Smooth muscle cell (in vitro differentiated cells): ENCODE data around the gene OR11A1. TPM values are rescaled to one million over a fixed set of nuclear protein-coding genes. Genes with fewer than 3 reads are reported as not detected.

Experiments
- DNase-seq: peaks from one replicate; lab custom pipeline; 2025; ENCODE audit not compliant: unreplicated experiment; lab: John Stamatoyannopoulos, UW
- H2AFZ ChIP-seq: fragments of 200-600 bp; sonication (generic); 2 replicates; pipeline ENCODE4 v1.6.0; 2016; ENCODE audit warnings: antibody characterized with exemption, low read depth, mild to moderate bottlenecking
- H3F3A ChIP-seq: fragments of 200-600 bp; sonication (generic); 2 replicates; pipeline ENCODE4 v1.6.0; 2017; ENCODE audit warnings: antibody characterized with exemption, low read depth
- H3K27ac ChIP-seq: fragments of 200-600 bp; sonication (generic); 2 replicates; pipeline ENCODE4 v1.5.1; 2016; ENCODE audit warnings: low read depth, mild to moderate bottlenecking
- H3K27me3 ChIP-seq: fragments of 200-600 bp; sonication (generic); 2 replicates; pipeline ENCODE4 v1.6.1; 2016; ENCODE audit warnings: low read depth, mild to moderate bottlenecking
- H3K36me3 ChIP-seq: fragments of 200-600 bp; sonication (generic); 2 replicates; pipeline ENCODE4 v1.5.1; 2016; ENCODE audit warnings: low read depth
- H3K4me1 ChIP-seq: fragments of 200-600 bp; sonication (generic); 2 replicates; pipeline ENCODE4 v1.5.1; 2016; ENCODE audit warnings: low read depth
- H3K4me2 ChIP-seq: fragments of 200-600 bp; sonication (generic); 2 replicates; pipeline ENCODE4 v1.6.0; 2016; ENCODE audit warnings: mild to moderate bottlenecking
- H3K4me3 ChIP-seq: fragments of 200-600 bp; sonication (generic); 2 replicates; pipeline ENCODE4 v1.5.1; 2016; ENCODE audit warnings: mild to moderate bottlenecking
- H3K79me2 ChIP-seq: fragments of 200-600 bp; sonication (generic); 2 replicates; pipeline ENCODE4 v1.6.0; 2016; ENCODE audit warnings: low read depth, mild to moderate bottlenecking
- H3K9ac ChIP-seq: fragments of 200-600 bp; sonication (generic); 2 replicates; pipeline ENCODE4 v1.6.0; 2016; ENCODE audit warnings: low read depth
- H3K9me3 ChIP-seq: fragments of 200-600 bp; sonication (generic); replicated peaks from 2 replicates; pipeline ENCODE4 v1.5.1; 2016; ENCODE audit warnings: low read depth
- H4K20me1 ChIP-seq: fragments of 200-600 bp; sonication (generic); 2 replicates; pipeline ENCODE4 v1.6.0; 2016; ENCODE audit warnings: low read depth
- CTCF ChIP-seq: fragments of 200-600 bp; sonication (generic); IDR thresholded peaks from 2 replicates; pipeline ENCODE4 v1.5.1; 2017; ENCODE audit warnings: borderline replicate concordance, mild to moderate bottlenecking, antibody characterized with exemption; ENCODE audit not compliant: insufficient read depth, poor library complexity, severe bottlenecking
- WGBS: methylation state at CpG from one replicate; pipeline ENCODE4 v1.1.7; 2016; ENCODE audit warnings: low lambda C conversion rate; 5-methylcytosine and 5-hydroxymethylcytosine counted together
- polyA plus RNA-seq: library from polyadenylated mRNA; unstranded; fragments of >200 nt; fragmentation: Nextera tagmentation; extraction: Ambion mirVana; gene quantifications from 2 replicates; pipeline ENCODE4 v1.2.1, GENCODE V29; 2016
- total RNA-seq: library from RNA; depleted of rRNA; stranded (reverse); fragments of >200 nt; gene quantifications from 2 replicates; pipeline ENCODE4 v1.2.3, GENCODE V29; 2014

The OR11A1 gene
- total and polyA plus RNA-seq, 2 experiments from 2014 or later: not detected

GRCh38 chr6:29493261-29493660 lies 36.4 kb upstream of the OR11A1 start:
- Histone ChIP-seq H3K4me2 (no peak overlapping the region), H2AFZ (no peak overlapping the region), H3K4me3 (no peak overlapping the region), H3K4me1 (no peaks in the 10 kb centered on the region), H4K20me1 (no peaks in the 10 kb centered on the region), H3K79me2 (no peaks in the 10 kb centered on the region), H3K9ac (no peak overlapping the region), H3K27ac (no peak overlapping the region), H3F3A (no peaks in the 10 kb centered on the region), H3K36me3 (no peaks in the 10 kb centered on the region), H3K9me3 (no peaks in the 10 kb centered on the region), H3K27me3 (no peaks in the 10 kb centered on the region)
- no peak for DNase-seq
- no peak for TF ChIP-seq CTCF
- WGBS: 80% methylated on average over 2 of the region's 2 CpGs

GRCh38 chr6:29491574-29491973 lies 34.7 kb upstream of the OR11A1 start:
- no peak overlapping the region for H3K4me2 ChIP-seq
- H3K9me3 ChIP-seq: no peaks in the 10 kb centered on the region
- no peak overlapping the region for H3K9ac ChIP-seq
- H3F3A ChIP-seq: no peaks in the 10 kb centered on the region
- H3K4me1 ChIP-seq: no peaks in the 10 kb centered on the region
- H3K27me3 ChIP-seq: no peaks in the 10 kb centered on the region
- DNase-seq: no peak
- no peak for TF ChIP-seq CTCF
- H3K36me3 ChIP-seq: no peaks in the 10 kb centered on the region
- no peak overlapping the region for H3K4me3 ChIP-seq
- H3K27ac ChIP-seq: no peak overlapping the region
- no peak overlapping the region for H2AFZ ChIP-seq
- H3K79me2 ChIP-seq: no peaks in the 10 kb centered on the region
- H4K20me1 ChIP-seq: no peaks in the 10 kb centered on the region
- WGBS: 83% methylated on average over 4 of the region's 4 CpGs

- H3K4me1 ChIP-seq: no peaks in the 10 kb centered on the region
- H3K9me3 ChIP-seq: no peaks in the 10 kb centered on the region
- no peaks in the 10 kb centered on the region for H3K27me3 ChIP-seq
- H3K79me2 ChIP-seq: no peaks in the 10 kb centered on the region
- no peak for TF ChIP-seq CTCF
- 87% methylated on average over 2 of the region's 2 CpGs for WGBS
- H3K4me3 ChIP-seq: no peak overlapping the region
- no peaks in the 10 kb centered on the region for H4K20me1 ChIP-seq
- DNase-seq: no peak
- H3K36me3 ChIP-seq: no peaks in the 10 kb centered on the region
- H3K9ac ChIP-seq: no peak overlapping the region
- H3F3A ChIP-seq: no peaks in the 10 kb centered on the region
- H2AFZ ChIP-seq: no peak overlapping the region
- H3K4me2 ChIP-seq: no peak overlapping the region
- H3K27ac ChIP-seq: no peak overlapping the region
These were observed 33.7 kb upstream of the OR11A1 start for GRCh38 chr6:29490552-29490951.

- WGBS: 84% methylated on average over 3 of the region's 3 CpGs
- no peaks in the 10 kb centered on the region for H3K36me3 ChIP-seq
- no peaks in the 10 kb centered on the region for H3K4me1 ChIP-seq
- H3K9me3 ChIP-seq: no peaks in the 10 kb centered on the region
- H4K20me1 ChIP-seq: no peaks in the 10 kb centered on the region
- no peak for TF ChIP-seq CTCF
- no peaks in the 10 kb centered on the region for H3F3A ChIP-seq
- DNase-seq: no peak
- H3K4me2 ChIP-seq: no peak overlapping the region
- H3K79me2 ChIP-seq: no peaks in the 10 kb centered on the region
- no peak overlapping the region for H2AFZ ChIP-seq
- H3K9ac ChIP-seq: no peak overlapping the region
- no peak overlapping the region for H3K27ac ChIP-seq
- H3K27me3 ChIP-seq: no peaks in the 10 kb centered on the region
- H3K4me3 ChIP-seq: no peak overlapping the region
These were observed 33.2 kb upstream of the OR11A1 start for GRCh38 chr6:29490055-29490454.
